HepG2 (cell line): ENCODE results near the gene SETD3. TPM values are rescaled to one million over a fixed set of nuclear protein-coding genes. Genes with fewer than 3 reads are reported as not detected.
A peak's percentile ranks its signal among the peaks of the same experiment; 100 is the strongest.

Experiments used
- ATAC-seq: fragments of 200-7000 bp; cut with Tn5 transposase; 3 replicates; pipeline ENCODE4 v1.9.1; 2020; ENCODE audit warnings: mild to moderate bottlenecking, moderate library complexity
- BruUV-seq: library from RNA; stranded (reverse); fragments of 400-500 nt; replicated peaks from 2 replicates; lab custom pipeline; 2021; lab: Mats Ljungman, UMichigan
- CTCF ChIA-PET: fragments of 300-600 bp; formaldehyde crosslinking; extraction: SDS; loops from one replicate; lab custom pipeline; 2021; ENCODE audit warnings: low total read pairs, inconsistent platforms, low intra/inter-chr PET ratio; lab: Yijun Ruan, JAX
- POLR2A ChIA-PET: fragments of 350-600 bp; sonication (Branson Sonifier 250); formaldehyde crosslinking; loops from one replicate; lab custom pipeline; 2020; ENCODE audit warnings: antibody characterized with exemption, inconsistent platforms; lab: Yijun Ruan, JAX
- DNase-seq: peaks from one replicate; pipeline ENCODE4 v3.0.0-alpha.2; 2015; ENCODE audit warnings: low spot score
- FAIRE-seq: peaks from 3 replicates; lab custom pipeline; 2011; peaks lifted over from hg19 to GRCh38; lab: Jason Lieb, UNC
- H2AFZ ChIP-seq: one replicate; pipeline ENCODE4 v1.6.1; 2011; ENCODE audit warnings: low read length, inconsistent platforms
- H3K27ac ChIP-seq: fragments of 300-600 bp; 3 replicates; pipeline ENCODE4 v1.8.0; 2011; ENCODE audit warnings: mixed run types, mild to moderate bottlenecking, mixed read lengths, low read length, inconsistent platforms; ENCODE audit not compliant: insufficient read depth; ENCODE audit errors: extremely low read length
- H3K27me3 ChIP-seq, 2 experiments: fragments of 200-600 bp in 1 of 2; 2 replicates in 1 of 2; 3 replicates in 1 of 2; pipeline versions ENCODE4 v1.6.0 to v1.8.0; 2011; ENCODE audit warnings: low read length in 2 of 2, mild to moderate bottlenecking in 2 of 2, moderate library complexity in 2 of 2, inconsistent platforms in 1 of 2; ENCODE audit not compliant: insufficient read depth in 2 of 2, control insufficient read depth in 1 of 2
- H3K36me3 ChIP-seq, 2 experiments: fragments of 200-600 bp in 1 of 2; replicated peaks in 1 of 2; 2 replicates in 1 of 2; 3 replicates in 1 of 2; pipeline versions ENCODE4 v1.5.1 to v1.8.0; 2011; ENCODE audit warnings: low read length in 2 of 2, inconsistent platforms in 1 of 2; ENCODE audit not compliant: insufficient read depth in 2 of 2, control insufficient read depth in 1 of 2
- H3K4me1 ChIP-seq: 2 replicates; pipeline ENCODE4 v1.5.1; 2012; ENCODE audit warnings: low read length, inconsistent platforms; ENCODE audit not compliant: insufficient read depth
- H3K4me2 ChIP-seq: 2 replicates; pipeline ENCODE4 v1.6.0; 2011; ENCODE audit warnings: low read depth, low read length, inconsistent platforms
- H3K4me3 ChIP-seq, 3 experiments: fragments of 200-600 bp in 1 of 3; sonication (generic), shearing (Covaris generic) in 1 of 3; replicated peaks in 1 of 3; 2 replicates each; pipeline ENCODE4 v1.5.1; 2011 to 2016; ENCODE audit warnings: low read length in 3 of 3, inconsistent platforms in 2 of 3, low read depth in 2 of 3, mild to moderate bottlenecking in 2 of 3, control low read depth in 1 of 3, mixed read lengths in 1 of 3; ENCODE audit not compliant: insufficient read depth in 1 of 3
- H3K79me2 ChIP-seq: one replicate; pipeline ENCODE4 v1.6.1; 2011; ENCODE audit warnings: low read length, inconsistent platforms; ENCODE audit not compliant: insufficient read depth
- H3K9ac ChIP-seq: 2 replicates; pipeline ENCODE4 v1.6.0; 2011; ENCODE audit warnings: mild to moderate bottlenecking, low read depth, low read length, inconsistent platforms; ENCODE audit not compliant: insufficient read depth
- H3K9me3 ChIP-seq: 2 replicates; pipeline ENCODE4 v1.5.1; 2012; ENCODE audit warnings: mild to moderate bottlenecking, low read length
- H4K20me1 ChIP-seq: 2 replicates; pipeline ENCODE4 v1.6.0; 2011; ENCODE audit warnings: inconsistent platforms, mild to moderate bottlenecking, low read length, moderate library complexity; ENCODE audit not compliant: insufficient read depth
- CTCF ChIP-seq: sonication (generic); formaldehyde crosslinking; IDR thresholded peaks from 2 replicates; pipeline ENCODE4 v1.5.0; 2020; ENCODE audit warnings: mild to moderate bottlenecking, missing genetic modification reagents, moderate library complexity
- MAZ ChIP-seq, 2 experiments: sonication (generic) in 1 of 2; formaldehyde crosslinking in 1 of 2; IDR thresholded peaks; 2 replicates each; pipeline versions ENCODE4 v1.5.0 to v1.6.1; 2012 to 2020; ENCODE audit warnings: low read depth in 2 of 2, mild to moderate bottlenecking in 2 of 2, borderline replicate concordance in 1 of 2, improper control_type of control experiment in 1 of 2, low read length in 1 of 2, missing genetic modification reagents in 1 of 2, moderate library complexity in 1 of 2
- PHF21A ChIP-seq: sonication (generic); formaldehyde crosslinking; IDR thresholded peaks from 2 replicates; pipeline ENCODE4 v1.5.0; 2020; ENCODE audit warnings: mild to moderate bottlenecking, missing genetic modification reagents
- RXRA ChIP-seq: sonication (generic); formaldehyde crosslinking; IDR thresholded peaks from 2 replicates; pipeline ENCODE4 v1.5.1; 2020; ENCODE audit warnings: missing genetic modification reagents
- SRY ChIP-seq: sonication (generic); formaldehyde crosslinking; IDR thresholded peaks from 2 replicates; pipeline ENCODE4 v1.8.0; 2022; ENCODE audit warnings: mild to moderate bottlenecking, missing genetic modification reagents
- STAG1 ChIP-seq: sonication (generic); formaldehyde crosslinking; IDR thresholded peaks from 2 replicates; pipeline ENCODE4 v1.4.0; 2020; ENCODE audit warnings: missing genetic modification reagents
- XRCC5 ChIP-seq: fragments of 200-400 bp; formaldehyde crosslinking; optimal IDR thresholded peaks from 2 replicates; pipeline ENCODE3; 2017; ENCODE audit warnings: mild to moderate bottlenecking, low read length
- ZNF367 ChIP-seq: sonication (generic); formaldehyde crosslinking; IDR thresholded peaks from 2 replicates; pipeline ENCODE4 v1.4.0; 2020; ENCODE audit warnings: missing genetic modification reagents, borderline replicate concordance
- ZNF430 ChIP-seq: sonication (generic); formaldehyde crosslinking; IDR thresholded peaks from 2 replicates; pipeline ENCODE4 v1.9.0; 2021; ENCODE audit warnings: mild to moderate bottlenecking, missing genetic modification reagents
- ZSCAN30 ChIP-seq: sonication (generic); formaldehyde crosslinking; IDR thresholded peaks from 2 replicates; pipeline ENCODE4 v1.5.0; 2020; ENCODE audit warnings: mild to moderate bottlenecking, missing genetic modification reagents
- WGBS: methylation state at CpG from one replicate; pipeline ENCODE4 v1.1.6; 2017; ENCODE audit warnings: low lambda C conversion rate; 5-methylcytosine and 5-hydroxymethylcytosine counted together
- in situ Hi-C: cut with HindIII; loops from 2 replicates; pipeline ENCODE4 v1.10.0; 2017; ENCODE audit warnings: low pct_unique_long_range_greater_than_20kb; ENCODE audit not compliant: extremely low pct_ligation_motif_present
- intact Hi-C: fragments of 100-400 bp; cut with micrococcal nuclease; formaldehyde crosslinking; loops from one replicate; pipeline ENCODE4 v1.10.0; 2022; ENCODE audit not compliant: unreplicated experiment
- polyA plus RNA-seq, 8 experiments: library from polyadenylated mRNA; depleted of rRNA in 3 of 8; stranded (reverse) in 7 of 8; unstranded in 1 of 8; fragments of >200 nt; fragmentation: Illumina TruSeq in 4 of 8; extraction: Trizol in 4 of 8; gene quantifications; 2 replicates each; pipeline versions ENCODE4 v1.2.1 to v1.2.3, GENCODE V29; 2011 to 2016; ENCODE audit warnings: low read depth in 4 of 8, missing spikeins in 1 of 8, mixed read lengths in 1 of 8; ENCODE audit not compliant: insufficient read depth in 1 of 8
- total RNA-seq, 5 experiments: library from RNA; depleted of rRNA; stranded (reverse); fragments of >200 nt; fragmentation: Illumina TruSeq; extraction: Trizol; gene quantifications; 2 replicates each; pipeline ENCODE4 v1.2.3, GENCODE V29; 2016; ENCODE audit warnings: low read depth in 1 of 5
- TF ChIP-seq, protein P1 (sequence below): sonication (generic); formaldehyde crosslinking; IDR thresholded peaks from 2 replicates; pipeline ENCODE4 v1.8.1; 2022; ENCODE audit warnings: low read depth, mild to moderate bottlenecking, missing genetic modification reagents

The SETD3 gene
- total and polyA plus RNA-seq, 2 of the 13 experiments (the other 11 are each of a cell fraction or from before 2014, with no cell fraction given), result 30.3 to 67.1 TPM

DNA sequence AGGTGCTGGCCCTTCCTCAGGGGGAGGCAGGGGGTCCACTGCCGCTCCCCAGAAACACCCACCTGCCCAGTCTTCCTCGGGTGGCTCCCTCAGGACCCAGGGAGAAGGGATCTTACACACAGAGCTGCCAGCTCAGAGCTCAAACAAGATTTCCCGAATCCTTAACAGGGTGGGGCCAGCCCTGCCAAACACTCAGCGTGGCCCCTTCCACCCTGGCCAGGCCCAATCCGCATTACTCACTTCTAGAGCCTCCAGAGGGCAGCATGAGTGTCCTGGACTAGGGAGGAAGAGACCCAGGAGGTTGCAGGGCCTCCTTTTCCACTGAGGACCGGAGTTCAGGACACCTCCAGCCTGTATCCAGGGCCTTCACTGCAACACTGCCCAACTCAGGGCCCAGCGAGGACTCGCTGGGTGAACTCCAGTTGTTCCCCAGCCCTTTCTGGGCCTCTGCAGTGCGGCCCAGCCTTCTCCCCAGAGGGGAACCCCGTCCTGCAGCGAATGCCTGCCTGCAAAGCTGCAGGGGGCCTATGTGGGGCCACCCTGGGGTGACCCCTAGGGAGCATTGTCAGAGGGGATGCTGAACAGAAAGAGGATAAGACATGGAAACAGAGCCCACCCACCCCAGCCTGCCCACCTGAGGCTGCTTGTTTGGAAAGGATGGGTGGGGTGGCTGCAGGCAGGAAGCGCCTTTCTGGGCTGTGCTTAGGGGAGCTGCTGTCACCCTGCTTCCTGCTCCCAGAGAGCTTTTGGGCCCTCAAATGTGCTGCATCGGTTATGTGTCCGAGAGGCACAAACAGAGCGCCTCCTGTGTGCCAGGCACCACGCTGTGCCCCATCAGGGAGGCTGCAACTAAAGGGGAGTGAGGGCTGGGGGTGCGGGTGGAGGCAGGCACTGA is 44.4 kb upstream of the SETD3 start:
- Histone ChIP-seq H3K4me3 (no peak overlapping the region), H3K27me3 (no peaks in the 10 kb centered on the region), H3K27ac (no peak overlapping the region), H4K20me1 (peaks cover 8% of the 10 kb centered on the region; the same call in 1 of the 2 replicates), H3K79me2 (peaks cover 9% of the 10 kb centered on the region), H2AFZ (no peak overlapping the region), H3K9ac (no peak overlapping the region), H3K36me3 (peaks cover 7 to 30% of the 10 kb centered on the region in 2 experiments; a peak in 4 of 5 replicates), H3K9me3 (no peaks in the 10 kb centered on the region), H3K4me2 (no peak overlapping the region), H3K4me1 (peaks cover 21% of the 10 kb centered on the region)
- no peak for DNase-seq
- POLR2A ChIA-PET, result interaction anchor here (0.8 to 1.1 kb wide), 2 partner anchors 28 to 30 kb away, joined by 3 to 4 read pairs; no protein-coding TSS in a partner anchor
- BruUV-seq, result no TSS peak
- FAIRE-seq, result no peak
- WGBS, result 86% methylated on average over 11 of the region's 17 CpGs
- TF ChIP-seq XRCC5 (peak; percentile 24), ZSCAN30 (no peak), MAZ (IDR thresholded peaks at IDR 0.05; ENCODE audit: borderline replicate concordance, low read depth, low read length) (no peak), MAZ (CRISPR knock-in tag; IDR thresholded peaks at IDR 0.05; ENCODE audit: low read depth) (no peak), RXRA (no peak), ZNF430 (CRISPR knock-in tag) (no peak), ZNF367 (no peak), STAG1 (CRISPR knock-in tag) (peak; percentile 61), PHF21A (CRISPR knock-in tag) (no peak), SRY (CRISPR knock-in tag) (no peak), CTCF (CRISPR knock-in tag) (peak; percentile 64)
- TF ChIP-seq, protein P1, sequence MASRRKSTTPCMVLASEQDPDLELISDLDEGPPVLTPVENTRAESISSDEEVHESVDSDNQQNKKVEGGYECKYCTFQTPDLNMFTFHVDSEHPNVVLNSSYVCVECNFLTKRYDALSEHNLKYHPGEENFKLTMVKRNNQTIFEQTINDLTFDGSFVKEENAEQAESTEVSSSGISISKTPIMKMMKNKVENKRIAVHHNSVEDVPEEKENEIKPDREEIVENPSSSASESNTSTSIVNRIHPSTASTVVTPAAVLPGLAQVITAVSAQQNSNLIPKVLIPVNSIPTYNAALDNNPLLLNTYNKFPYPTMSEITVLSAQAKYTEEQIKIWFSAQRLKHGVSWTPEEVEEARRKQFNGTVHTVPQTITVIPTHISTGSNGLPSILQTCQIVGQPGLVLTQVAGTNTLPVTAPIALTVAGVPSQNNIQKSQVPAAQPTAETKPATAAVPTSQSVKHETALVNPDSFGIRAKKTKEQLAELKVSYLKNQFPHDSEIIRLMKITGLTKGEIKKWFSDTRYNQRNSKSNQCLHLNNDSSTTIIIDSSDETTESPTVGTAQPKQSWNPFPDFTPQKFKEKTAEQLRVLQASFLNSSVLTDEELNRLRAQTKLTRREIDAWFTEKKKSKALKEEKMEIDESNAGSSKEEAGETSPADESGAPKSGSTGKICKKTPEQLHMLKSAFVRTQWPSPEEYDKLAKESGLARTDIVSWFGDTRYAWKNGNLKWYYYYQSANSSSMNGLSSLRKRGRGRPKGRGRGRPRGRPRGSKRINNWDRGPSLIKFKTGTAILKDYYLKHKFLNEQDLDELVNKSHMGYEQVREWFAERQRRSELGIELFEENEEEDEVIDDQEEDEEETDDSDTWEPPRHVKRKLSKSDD, result no peak
- peak; percentile 41 for ATAC-seq
- in situ Hi-C loops (loop anchor here (5.0 to 10.0 kb wide), 2 partner anchors 107 to 360 kb away; no protein-coding TSS in a partner anchor), intact Hi-C loops (no loop called here)
- CTCF ChIA-PET, result interaction anchor here (1.2 kb wide), 1 partner anchor 103 kb away, joined by 4 read pairs; no protein-coding TSS in a partner anchor
